Limb (tissue), 2 donors: ENCODE measurements around the gene SIX5.
"Not testable (repeated sequence)": the region's sequence is repeated elsewhere in the genome, so short reads cannot be mapped to it uniquely, and the experiment has no call there.

Source experiments
- DNase-seq, 2 donors: peaks; one replicate each; pipeline ENCODE4 v3.0.0-alpha.2; 2016; ENCODE audit errors: extremely low spot score in 2 of 2

SIX5 gene

DNA sequence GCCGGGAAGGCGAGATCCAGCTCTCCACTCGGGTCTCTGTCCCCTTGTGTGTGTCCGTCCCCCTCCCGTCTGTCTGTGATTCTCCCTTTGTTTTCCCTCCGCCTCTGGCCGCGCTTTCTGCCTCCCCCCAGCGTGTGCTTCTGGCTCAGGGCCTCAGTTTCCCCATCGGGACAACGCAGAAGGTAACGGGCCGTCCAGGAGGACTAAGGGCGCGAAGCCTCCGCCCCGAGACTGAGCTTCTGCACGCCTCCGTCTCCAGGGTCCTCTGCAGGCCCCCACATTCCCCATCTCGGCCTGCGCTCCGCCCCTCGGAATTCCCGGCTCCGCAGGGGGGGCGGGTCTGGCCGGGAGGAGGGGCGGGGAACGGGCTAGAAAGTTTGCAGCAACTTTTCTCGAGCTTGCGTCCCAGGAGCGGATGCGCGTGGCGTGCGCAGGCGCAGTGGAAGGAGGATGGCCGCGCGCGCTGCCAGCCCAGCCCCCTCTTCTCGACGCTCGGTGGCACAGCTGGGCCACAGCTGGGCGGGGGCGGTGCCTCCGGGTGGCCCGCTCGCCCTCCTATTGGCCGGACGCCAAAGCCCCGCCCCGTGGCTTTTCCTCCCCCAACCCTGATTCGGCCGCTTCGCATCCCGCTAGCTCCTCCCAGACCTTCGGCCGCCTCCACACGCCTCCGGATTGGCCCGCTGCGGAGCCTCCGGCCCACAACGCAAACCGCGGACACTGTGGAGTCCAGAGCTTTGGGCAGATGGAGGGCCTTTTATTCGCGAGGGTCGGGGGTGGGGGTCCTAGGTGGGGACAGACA is at the start of gene SIX5:
TSS of gene SIX5 (minus strand) at position 269 of the 799 bp plus-strand sequence. CDS start 408 bp downstream, outside the sequence.
- peak; percentile 98 to 100 for DNase-seq

DNA sequence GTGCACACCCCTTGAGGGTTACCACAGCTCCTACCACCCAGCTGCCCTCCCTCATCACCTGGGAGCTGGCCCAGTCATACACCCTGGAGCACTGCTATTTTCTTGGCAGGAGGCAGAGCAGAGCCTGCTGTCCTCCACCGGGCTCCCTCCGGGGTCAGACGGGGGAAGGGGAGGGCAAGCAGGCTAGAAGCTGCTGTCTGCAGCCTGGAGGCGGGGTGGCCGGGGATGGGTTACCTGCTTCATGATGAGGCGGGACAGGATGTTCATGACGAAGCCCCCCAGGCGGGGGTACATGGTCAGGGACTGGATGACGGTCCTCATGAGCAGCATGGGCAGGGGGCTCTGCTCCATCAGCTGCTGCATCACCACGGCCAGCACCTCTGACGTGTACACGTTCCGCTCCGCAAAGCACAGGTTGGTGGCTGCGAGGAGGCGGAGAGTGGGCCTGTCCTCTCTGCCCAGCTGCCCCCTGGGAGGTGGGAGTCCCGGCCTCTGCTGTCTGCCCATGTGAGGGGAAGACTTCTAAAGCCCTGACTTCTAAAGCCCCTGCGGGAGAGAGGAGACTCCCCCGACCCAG is 48.8 kb upstream of the SIX5 start:
- DNase-seq: no peak

DNA sequence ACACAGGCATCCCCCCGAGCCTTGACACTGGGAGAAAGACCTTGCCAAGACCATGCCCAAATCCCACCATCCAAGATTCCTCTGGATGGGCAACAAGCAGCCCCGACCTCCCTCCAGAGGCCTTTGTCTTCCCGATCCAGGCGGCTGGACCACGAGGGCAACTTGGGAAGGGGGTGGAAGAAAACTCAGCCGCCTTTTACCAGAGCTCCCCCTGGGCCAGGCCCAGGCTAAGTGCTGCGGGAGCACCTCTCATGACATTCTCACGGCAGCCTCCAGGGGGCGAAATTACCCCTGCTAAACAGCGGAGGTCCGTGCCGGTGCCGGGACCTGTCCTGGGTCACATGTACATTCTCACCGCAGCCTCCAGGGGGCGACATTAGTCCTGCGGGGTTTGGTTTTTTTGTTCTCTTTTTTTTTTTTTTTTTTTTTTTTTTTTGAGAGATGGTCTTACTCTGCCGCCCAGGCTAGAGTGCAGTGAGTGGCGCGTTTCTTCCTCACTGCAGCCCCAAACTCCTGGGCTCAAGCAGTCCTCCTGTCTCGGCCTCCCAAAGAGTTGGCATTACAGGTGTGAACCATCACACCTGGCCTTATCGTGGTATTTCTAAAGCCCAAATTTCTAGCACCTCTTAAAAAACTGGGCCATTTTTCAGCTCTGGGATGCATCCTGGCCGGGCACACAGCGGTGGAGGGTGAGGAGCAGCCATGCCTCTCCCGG is 48.1 kb upstream of the SIX5 start:
- DNase-seq: peak; percentile 88 to 93

DNA sequence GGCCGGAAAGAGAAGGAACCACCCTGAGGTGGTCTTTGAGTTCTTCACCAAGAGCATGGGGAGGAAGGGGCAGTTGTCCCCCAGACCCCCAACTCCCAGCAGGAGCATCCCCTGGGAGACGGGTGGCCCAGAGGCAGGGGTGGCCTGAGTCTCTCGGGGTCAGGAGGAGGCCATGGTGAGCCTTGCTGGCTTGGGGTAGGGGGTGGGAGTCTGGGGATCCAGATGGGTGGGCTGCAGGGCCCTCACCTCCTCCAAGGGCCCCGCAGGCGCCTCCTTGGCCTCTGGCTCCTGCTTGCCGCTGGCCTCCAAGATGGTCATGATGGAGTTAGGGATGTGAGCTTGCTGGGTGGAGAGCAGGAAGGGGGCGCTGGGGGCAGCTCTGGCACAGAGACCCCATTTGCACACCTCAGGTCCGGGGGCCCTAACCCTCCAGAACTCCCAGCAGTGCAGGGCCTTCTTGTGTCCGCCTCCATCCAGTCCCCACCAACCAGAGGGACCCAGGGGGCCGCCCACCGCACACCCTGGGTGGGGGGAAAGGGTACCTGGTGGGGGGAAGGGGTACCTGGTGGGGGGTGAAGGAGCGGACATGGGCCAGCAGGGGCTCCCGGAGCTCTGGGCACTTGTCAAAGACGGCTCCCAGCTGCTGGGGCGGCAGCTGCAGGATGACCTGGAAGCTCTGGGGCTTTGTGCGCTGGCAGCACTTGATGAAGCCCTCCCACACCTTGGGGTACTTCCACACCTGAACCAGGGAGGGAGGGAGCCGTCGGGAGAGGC is 47.4 kb upstream of the SIX5 start:
- DNase-seq: no peak

GRCh38 chr19:45815481-45816216 is 46.6 kb upstream of the SIX5 start:
- peak; percentile 55 to 84 for DNase-seq

DNA sequence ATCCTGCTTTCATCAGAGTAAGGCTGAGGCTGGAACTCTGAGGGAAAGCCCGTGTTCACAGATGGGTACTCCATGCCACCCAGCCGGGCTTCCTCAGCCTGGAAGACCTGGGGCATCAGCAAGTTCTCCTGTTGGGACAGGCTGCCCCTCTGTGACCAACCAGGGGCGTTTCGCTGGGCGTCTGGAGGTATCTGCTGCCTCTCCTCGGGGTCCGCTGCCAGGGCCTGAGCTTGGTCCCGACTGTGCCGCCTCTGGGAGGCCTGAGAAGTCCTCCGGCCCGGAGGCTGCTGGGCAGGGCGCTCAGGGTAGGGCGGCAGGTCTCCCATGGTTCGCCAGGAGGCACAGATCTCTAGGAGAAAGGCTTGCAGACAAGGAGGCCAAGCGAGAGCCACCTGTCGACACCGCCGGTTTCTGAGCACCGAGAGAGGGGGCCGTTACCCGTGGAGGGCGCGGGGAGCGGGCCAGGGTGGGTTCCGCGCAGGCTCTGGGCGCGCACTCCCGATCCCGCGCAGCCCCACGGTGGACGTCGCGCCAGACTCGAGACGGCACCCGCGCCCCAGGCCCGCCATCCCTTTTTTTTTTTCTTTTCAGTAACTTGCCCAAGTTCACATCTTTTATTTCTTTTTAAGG is 45.9 kb upstream of the SIX5 start, which contains the start of gene RSPH6A:
TSS of gene RSPH6A (minus strand) at position 458 of the 630 bp plus-strand sequence. CDS start at position 326, 132 bp downstream.
- DNase-seq: no peak

DNA sequence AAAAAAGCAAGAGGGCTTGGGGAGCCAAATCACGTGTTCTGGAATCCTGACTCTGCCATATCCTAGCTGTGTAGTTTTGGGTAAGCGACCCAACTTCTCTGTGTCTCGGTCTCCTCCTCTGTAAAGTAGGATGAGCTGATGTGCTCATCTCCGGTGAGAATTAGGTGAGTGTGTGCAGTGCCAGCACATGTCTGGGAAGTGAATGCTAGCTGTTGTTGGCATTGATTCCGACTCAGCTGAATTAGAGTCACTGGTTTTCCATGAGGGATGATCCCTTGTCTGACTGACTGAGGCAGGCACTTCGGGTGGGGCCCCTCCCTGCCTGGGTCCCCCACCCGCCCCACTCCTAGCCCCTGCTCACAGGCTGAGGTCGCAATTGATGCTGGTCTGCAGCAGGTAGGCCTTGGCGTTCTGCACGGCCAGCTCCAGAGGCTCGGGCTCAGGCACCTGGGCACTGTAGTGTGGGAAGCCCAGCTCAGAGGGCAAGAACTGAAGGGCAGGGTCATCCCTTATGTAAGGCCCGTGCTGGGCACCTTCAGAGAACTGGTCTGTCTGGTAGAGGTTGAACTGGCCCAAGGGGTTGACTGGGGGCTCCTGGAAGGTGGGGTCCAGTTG is 45.2 kb upstream of the SIX5 start:
- DNase-seq: no peak

DNA sequence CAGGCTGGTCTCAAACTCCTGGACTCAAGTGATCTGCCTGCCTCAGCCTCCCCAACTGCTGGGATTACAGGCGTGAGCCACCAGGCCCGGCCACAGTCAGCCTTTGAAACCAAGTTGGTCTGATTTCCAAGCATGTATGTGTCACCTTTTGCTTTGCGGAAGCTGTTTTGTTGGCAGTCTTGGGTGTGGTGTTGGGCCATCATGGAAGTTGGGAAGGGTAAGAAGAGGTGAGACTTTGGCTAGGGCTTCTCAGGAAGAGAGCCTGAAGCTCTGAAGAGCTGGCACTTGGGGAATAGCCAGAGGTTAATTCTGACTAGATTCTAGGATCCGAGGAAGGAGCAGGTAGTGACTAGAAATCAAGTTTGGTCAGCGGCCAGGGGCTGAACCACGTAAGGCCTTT is 43.2 kb upstream of the SIX5 start:
- DNase-seq: no peak

DNA sequence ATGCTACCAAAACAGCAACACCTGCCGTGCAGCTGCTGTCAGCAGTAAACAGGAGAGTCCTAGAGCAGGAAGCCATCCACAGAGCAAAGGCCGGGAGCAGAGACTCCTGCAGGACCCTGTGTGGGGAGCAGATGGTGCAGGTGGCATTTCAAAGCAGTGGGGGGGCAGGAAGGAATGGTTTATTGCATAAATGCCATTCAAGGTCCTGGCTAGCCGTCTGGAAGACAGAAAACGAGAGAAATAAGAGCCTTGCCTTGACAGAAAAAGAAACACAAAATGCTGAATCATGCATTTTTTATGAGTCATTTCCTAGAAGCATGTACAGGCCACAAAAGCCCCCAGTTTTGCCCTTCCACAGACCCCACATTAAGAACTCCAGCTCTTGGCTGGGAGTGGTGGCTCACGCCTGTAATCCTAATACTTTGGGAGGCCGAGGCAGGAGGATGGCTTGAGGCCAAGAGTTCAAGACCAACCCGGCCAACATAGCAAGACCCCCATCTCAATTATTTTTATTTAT is 40.6 kb upstream of the SIX5 start:
- DNase-seq: no peak

GRCh38 chr19:45805719-45806118 is 36.7 kb upstream of the SIX5 start:
- no peak for DNase-seq

GRCh38 chr19:45804959-45805230 is 35.8 kb upstream of the SIX5 start:
- DNase-seq: no peak

GRCh38 chr19:45804140-45804958 is 35.3 kb upstream of the SIX5 start:
- DNase-seq: no peak

DNA sequence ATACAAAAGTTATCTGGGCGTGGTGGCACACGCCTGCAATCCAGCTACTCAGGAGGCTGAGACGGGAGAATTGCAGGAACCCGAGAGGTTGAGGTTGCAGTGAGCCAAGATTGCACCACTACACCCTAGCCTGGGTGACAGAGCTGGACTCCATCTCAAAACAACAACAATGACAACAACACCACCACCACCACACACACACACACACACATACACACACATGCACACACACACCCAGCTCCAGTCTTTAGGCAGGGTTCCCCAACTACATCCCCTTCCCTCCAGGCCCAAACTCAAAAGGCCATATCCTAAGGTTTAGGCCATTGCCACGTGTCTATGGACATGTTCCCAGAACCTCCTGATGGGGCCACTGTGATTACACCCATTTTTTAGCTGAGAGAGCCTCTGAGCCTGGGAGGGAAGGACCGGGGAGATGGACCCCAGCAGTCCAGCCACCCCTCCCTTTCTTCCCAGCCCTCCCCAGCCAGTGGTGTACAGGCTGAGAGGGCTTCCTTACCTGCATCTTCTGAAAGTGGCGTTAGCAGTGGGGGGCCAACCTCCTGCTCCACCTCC is 32.6 kb upstream of the SIX5 start:
- no peak for DNase-seq

GRCh38 chr19:45800070-45800553 is 31.1 kb upstream of the SIX5 start:
- peak in 1 of 2 donors; percentile 30 for DNase-seq

DNA sequence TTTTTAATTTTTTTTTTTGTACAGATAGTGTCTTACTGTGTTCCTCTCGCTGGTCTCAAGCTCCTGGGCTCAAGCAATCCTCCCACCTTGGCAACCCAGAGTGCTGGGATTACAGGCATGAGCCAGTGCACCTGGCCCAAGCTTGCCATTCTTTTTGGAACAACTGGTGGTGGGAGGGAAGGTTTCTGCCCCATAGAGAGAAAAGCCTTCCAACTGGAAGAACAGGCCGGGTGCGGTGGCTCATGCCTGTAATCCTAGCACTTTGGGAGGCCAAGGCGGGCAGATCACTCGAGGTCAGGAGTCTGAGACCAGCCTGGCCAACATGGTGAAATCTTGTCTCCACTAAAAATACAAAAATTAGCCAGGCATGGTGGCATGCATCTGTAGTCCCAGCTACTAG is 30.5 kb upstream of the SIX5 start:
- not testable (repeated sequence) for DNase-seq

DNA sequence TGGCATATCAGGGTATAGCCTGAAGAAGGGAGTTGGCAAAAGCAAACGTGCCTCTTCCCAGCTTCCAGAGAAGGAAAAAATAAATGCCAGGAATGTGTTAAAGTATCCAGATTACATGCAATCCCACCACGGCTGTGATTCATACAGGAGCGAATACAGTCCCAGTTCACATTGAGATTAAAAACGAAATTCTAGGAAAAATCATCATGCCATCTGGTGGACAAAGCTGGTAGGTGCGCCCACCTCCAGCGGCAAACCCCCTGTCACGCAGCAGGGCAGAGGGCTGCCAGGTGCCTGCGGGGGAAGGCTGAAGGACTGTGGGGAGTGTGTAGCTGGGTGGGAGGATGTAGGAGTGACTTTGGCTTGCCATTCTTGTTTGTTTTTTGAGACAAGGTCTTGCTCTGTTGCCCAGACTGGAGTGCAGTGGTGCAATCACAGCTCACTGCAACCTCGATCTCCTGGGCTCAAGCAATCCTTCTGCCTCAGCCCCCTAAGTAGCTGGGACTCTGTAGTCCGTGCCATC is 30.0 kb upstream of the SIX5 start:
- peak; percentile 67 to 83 for DNase-seq

GRCh38 chr19:45794627-45795026 is 25.6 kb upstream of the SIX5 start:
- DNase-seq: no peak

DNA sequence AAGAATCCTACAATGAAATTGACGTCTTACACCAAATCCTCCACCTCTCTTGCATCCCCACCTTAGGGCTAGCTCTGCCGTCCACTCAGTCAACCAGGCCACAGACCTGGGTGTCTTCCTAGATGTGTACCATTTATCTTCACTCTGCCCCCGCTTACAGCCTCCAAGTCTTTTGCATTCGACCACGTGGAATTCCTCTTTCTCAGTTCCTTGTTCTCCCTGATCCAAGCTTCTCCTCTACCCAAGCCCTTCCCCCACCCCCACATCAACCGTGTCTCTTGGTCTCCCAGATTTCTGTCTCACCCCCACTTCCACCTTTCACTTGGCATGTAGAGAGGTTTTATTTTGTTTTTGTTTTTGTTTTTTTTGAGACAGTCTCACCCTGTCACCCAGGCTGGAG is 24.8 kb upstream of the SIX5 start:
- DNase-seq: no peak
